BLaER1 treated with 17β-estradiol and CSF1 and Interleukin-3, amounts not matched to agents 10 nM and 100 nM (cell line): ENCODE measurements around the gene MLPH.
"Not testable (repeated sequence)": the region's sequence is repeated elsewhere in the genome, so short reads cannot be mapped to it uniquely, and the experiment has no call there.

Source experiments
- H3K27ac ChIP-seq, 11 experiments: shearing (Covaris generic); formaldehyde crosslinking; 2 replicates each; pipeline ENCODE4 v1.8.1; 2022
- H3K27me3 ChIP-seq, 11 experiments: shearing (Covaris generic); formaldehyde crosslinking; 2 replicates each; pipeline ENCODE4 v1.8.1; 2022
- H3K36me3 ChIP-seq, 11 experiments: shearing (Covaris generic); formaldehyde crosslinking; 2 replicates each; pipeline ENCODE4 v1.8.1; 2022
- H3K4me1 ChIP-seq, 10 experiments: shearing (Covaris generic); formaldehyde crosslinking; 2 replicates each; pipeline ENCODE4 v1.8.1; 2022
- H3K4me2 ChIP-seq, 11 experiments: shearing (Covaris generic); formaldehyde crosslinking; 2 replicates each; pipeline ENCODE4 v1.8.1; 2022
- H3K4me3 ChIP-seq, 10 experiments: shearing (Covaris generic); formaldehyde crosslinking; 2 replicates each; pipeline ENCODE4 v1.8.1; 2022
- H3K9ac ChIP-seq, 11 experiments: shearing (Covaris generic); formaldehyde crosslinking; 2 replicates each; pipeline ENCODE4 v1.8.1; 2022
- H3K9me3 ChIP-seq, 11 experiments: shearing (Covaris generic); formaldehyde crosslinking; replicated peaks in 1 of 11; 2 replicates each; pipeline ENCODE4 v1.8.1; 2022
- H4K20me1 ChIP-seq, 11 experiments: shearing (Covaris generic); formaldehyde crosslinking; 2 replicates each; pipeline ENCODE4 v1.8.1; 2022
- Cebpa-rat ChIP-seq, 11 experiments: shearing (Covaris generic); IDR thresholded peaks; 2 replicates each; pipeline ENCODE4 v1.8.1; 2022

The MLPH gene

GRCh38 chr2:237465515-237466148 lies 21.4 kb upstream of the MLPH start:
- Histone ChIP-seq H3K9me3 (peaks cover 0 to 11% (median 4%) of the 10 kb centered on the region in 11 experiments; a peak in 9 of 22 replicates), H3K36me3 (no peaks in the 10 kb centered on the region), H3K4me1 (peaks cover 25 to 46% (median 32%) of the 10 kb centered on the region in 10 experiments), H3K9ac (peak overlapping the region in 2 of 11 experiments; percentile 26 to 53; a peak in 2 of 22 replicates), H3K4me3 (no peak overlapping the region), H3K4me2 (peak overlapping the region in 10 of 11 experiments; percentile 12 to 78 (median 46); a peak in 20 of 22 replicates), H3K27ac (peak overlapping the region in 7 of 11 experiments; percentile 2 to 67 (median 48); a peak in 12 of 22 replicates), H4K20me1 (no peaks in the 10 kb centered on the region), H3K27me3 (no peaks in the 10 kb centered on the region)
- no peak for TF ChIP-seq Cebpa-rat (IDR thresholded peaks at IDR 0.05)

DNA sequence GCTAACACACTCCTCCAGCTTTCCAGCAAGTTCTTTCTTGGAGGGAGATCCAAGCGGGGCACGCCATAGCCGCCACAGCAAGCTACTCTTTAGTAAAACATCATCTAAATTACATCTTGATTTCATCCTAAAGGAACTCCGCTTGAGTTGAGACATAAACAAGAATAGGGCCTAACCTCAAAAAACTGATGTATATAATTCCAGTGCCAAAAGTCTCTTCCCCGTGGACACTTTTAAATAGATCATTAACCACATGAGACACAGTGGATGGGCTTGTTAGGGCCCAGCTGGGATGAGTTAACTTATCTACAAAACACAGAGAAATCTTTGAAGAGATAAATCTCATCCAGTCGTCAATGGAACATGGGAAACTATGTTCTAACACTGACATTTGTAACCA lies 20.8 kb upstream of the MLPH start:
- Histone ChIP-seq H3K4me2 (peak overlapping the region in 10 of 11 experiments; percentile 12 to 78 (median 46); a peak in 20 of 22 replicates), H3K27ac (peak overlapping the region in 7 of 11 experiments; percentile 2 to 67 (median 48); a peak in 12 of 22 replicates), H3K27me3 (no peaks in the 10 kb centered on the region), H3K4me1 (peaks cover 26 to 46% (median 33%) of the 10 kb centered on the region in 10 experiments), H3K9me3 (peaks cover 0 to 11% (median 4%) of the 10 kb centered on the region in 11 experiments; a peak in 9 of 22 replicates), H4K20me1 (no peaks in the 10 kb centered on the region), H3K9ac (peak overlapping the region in 2 of 11 experiments; percentile 26 to 53; a peak in 2 of 22 replicates), H3K36me3 (no peaks in the 10 kb centered on the region), H3K4me3 (no peak overlapping the region; a peak in 1 of 20 replicates)
- TF ChIP-seq Cebpa-rat (IDR thresholded peaks at IDR 0.05): no peak

DNA sequence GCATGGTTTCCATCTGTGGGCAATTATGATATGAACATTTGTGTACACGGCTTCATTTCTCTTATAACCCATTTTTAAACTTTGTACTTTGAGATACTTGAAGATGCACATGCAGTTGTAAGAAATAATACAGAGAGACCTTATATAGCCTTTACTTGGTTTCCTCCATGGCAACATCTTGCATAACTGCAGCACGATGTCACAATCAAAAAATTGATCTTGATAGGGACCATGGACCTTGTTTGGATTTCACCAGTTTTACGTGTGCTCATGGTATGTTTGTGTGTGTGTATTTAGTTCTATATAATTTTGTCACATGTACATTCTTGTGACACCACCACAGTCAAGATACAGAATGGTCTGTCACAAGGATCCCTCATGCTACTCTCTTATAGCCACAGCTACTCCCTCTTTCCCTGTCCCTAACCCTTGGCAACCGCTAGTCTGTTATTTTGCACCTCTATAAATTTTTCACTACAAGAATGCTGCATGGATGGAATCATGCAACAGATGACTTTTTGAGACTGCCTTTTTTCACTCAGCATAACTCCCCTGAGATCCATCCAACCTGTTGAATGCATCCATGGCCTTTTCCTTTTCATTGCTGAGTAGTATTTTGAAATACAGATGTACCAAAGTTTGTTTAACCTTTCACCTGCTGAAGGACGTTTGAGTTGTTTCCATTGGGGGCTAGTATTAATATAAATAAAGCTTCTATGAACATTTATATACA lies 19.4 kb upstream of the MLPH start:
- Histone ChIP-seq H3K4me1 (peaks cover 33 to 59% (median 47%) of the 10 kb centered on the region in 10 experiments), H3K27ac (0 out of 22 replicates have a peak overlapping the region, but pooled peaks of 1 of the 11 experiments have one; percentile 67)

GRCh38 chr2:237469410-237469809 lies 17.6 kb upstream of the MLPH start:
- H3K9ac ChIP-seq, H3K9me3 ChIP-seq, H3K27me3 ChIP-seq, H3K4me3 ChIP-seq, H3K36me3 ChIP-seq, H4K20me1 ChIP-seq, H3K27ac ChIP-seq: not testable (repeated sequence)
- Histone ChIP-seq H3K4me1 (peaks cover 49 to 76% (median 64%) of the 10 kb centered on the region in 10 experiments), H3K4me2 (peak overlapping the region in 8 of 11 experiments; percentile 2 to 61 (median 40); a peak in 8 of 22 replicates)

More for the DNA sequence above, 19.4 kb upstream of the MLPH start:
- H3K36me3 ChIP-seq: no peaks in the 10 kb centered on the region
- no peak for TF ChIP-seq Cebpa-rat (IDR thresholded peaks at IDR 0.05)
- H3K9me3 ChIP-seq: peaks cover 0 to 11% (median 4%) of the 10 kb centered on the region in 11 experiments; a peak in 9 of 22 replicates
- no peaks in the 10 kb centered on the region for H4K20me1 ChIP-seq
- no peak overlapping the region for H3K9ac ChIP-seq
- H3K27me3 ChIP-seq: no peaks in the 10 kb centered on the region
- H3K4me2 ChIP-seq: no peak overlapping the region; a peak in 1 of 22 replicates
- no peak overlapping the region for H3K4me3 ChIP-seq

DNA sequence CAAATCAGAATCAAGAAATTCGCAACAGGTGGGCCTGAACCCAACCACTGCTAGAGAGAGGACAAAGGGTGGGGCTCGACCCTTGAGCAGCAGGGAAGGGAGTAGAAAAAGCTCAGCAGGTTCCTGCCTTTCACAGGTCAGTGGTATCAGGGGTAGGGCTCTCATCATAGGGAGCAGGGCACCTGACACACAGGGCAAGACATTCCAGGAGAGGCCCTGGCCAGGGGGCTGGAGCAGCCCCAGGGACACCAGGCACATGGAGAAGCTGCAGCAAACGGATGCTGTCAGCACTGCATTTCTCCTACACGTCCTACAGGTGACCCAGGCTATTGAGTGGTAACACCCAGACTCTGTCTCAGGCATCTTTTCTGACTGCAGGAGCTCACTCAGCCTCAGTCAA lies 17.2 kb upstream of the MLPH start:
- H3K9ac ChIP-seq: no peak overlapping the region
- no peak overlapping the region for H3K4me3 ChIP-seq
- H4K20me1 ChIP-seq: no peaks in the 10 kb centered on the region
- H3K36me3 ChIP-seq: no peaks in the 10 kb centered on the region
- TF ChIP-seq Cebpa-rat (IDR thresholded peaks at IDR 0.05): no peak
- H3K27me3 ChIP-seq: no peaks in the 10 kb centered on the region
- H3K4me2 ChIP-seq: peak overlapping the region in 10 of 11 experiments; percentile 2 to 61 (median 28); a peak in 12 of 22 replicates
- peaks cover 54 to 76% (median 68%) of the 10 kb centered on the region in 10 experiments for H3K4me1 ChIP-seq
- H3K9me3 ChIP-seq: peaks cover 0 to 9% (median 0%) of the 10 kb centered on the region in 11 experiments; a peak in 6 of 22 replicates
- H3K27ac ChIP-seq: no peak overlapping the region

DNA sequence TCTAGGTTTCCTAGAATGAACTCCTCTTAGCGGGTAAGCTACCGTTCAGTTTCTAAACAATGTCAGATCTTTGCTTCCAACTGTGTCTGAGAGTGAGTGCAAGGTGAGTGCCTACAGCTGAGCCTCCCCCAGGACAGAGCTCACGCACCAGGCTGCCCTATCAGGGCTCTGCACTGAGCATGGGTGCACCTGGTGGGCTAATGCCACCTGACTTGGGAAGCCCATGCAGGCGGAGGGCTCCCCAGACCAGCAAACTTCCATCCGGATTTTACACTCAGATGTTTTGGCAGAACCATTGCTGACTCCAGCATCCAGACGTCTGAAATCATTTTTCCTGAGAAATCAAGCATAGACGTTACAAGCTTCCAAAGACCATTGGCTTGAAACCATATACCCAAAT lies 16.1 kb upstream of the MLPH start:
- H3K9me3 ChIP-seq: peaks cover 0 to 9% (median 0%) of the 10 kb centered on the region in 11 experiments; a peak in 5 of 22 replicates
- no peak for TF ChIP-seq Cebpa-rat (IDR thresholded peaks at IDR 0.05)
- peak overlapping the region in 7 of 11 experiments; percentile 10 to 61 (median 37); a peak in 8 of 22 replicates for H3K4me2 ChIP-seq
- no peak overlapping the region for H3K27ac ChIP-seq
- no peaks in the 10 kb centered on the region for H3K36me3 ChIP-seq
- H3K4me3 ChIP-seq: no peak overlapping the region
- H3K9ac ChIP-seq: no peak overlapping the region
- peaks cover 0 to 2% (median 0%) of the 10 kb centered on the region in 11 experiments; a peak in 4 of 22 replicates for H3K27me3 ChIP-seq
- peaks cover 50 to 71% (median 64%) of the 10 kb centered on the region in 10 experiments for H3K4me1 ChIP-seq
- no peaks in the 10 kb centered on the region for H4K20me1 ChIP-seq

GRCh38 chr2:237471438-237472186 lies 15.4 kb upstream of the MLPH start:
- no peak overlapping the region for H3K27ac ChIP-seq
- peak overlapping the region in 3 of 11 experiments; percentile 3 to 51 (median 15); a peak in 3 of 22 replicates for H3K9ac ChIP-seq
- H3K36me3 ChIP-seq: no peaks in the 10 kb centered on the region
- H3K4me3 ChIP-seq: no peak overlapping the region
- peak overlapping the region; percentile 8 to 93 (median 44); a peak in 18 of 22 replicates for H3K4me2 ChIP-seq
- H3K27me3 ChIP-seq: peaks cover 0 to 9% (median 5%) of the 10 kb centered on the region in 11 experiments; a peak in 5 of 22 replicates
- peaks cover 0 to 9% (median 0%) of the 10 kb centered on the region in 11 experiments; a peak in 5 of 22 replicates for H3K9me3 ChIP-seq
- H3K4me1 ChIP-seq: peaks cover 49 to 69% (median 63%) of the 10 kb centered on the region in 10 experiments
- TF ChIP-seq Cebpa-rat (IDR thresholded peaks at IDR 0.05): no peak
- no peaks in the 10 kb centered on the region for H4K20me1 ChIP-seq

DNA sequence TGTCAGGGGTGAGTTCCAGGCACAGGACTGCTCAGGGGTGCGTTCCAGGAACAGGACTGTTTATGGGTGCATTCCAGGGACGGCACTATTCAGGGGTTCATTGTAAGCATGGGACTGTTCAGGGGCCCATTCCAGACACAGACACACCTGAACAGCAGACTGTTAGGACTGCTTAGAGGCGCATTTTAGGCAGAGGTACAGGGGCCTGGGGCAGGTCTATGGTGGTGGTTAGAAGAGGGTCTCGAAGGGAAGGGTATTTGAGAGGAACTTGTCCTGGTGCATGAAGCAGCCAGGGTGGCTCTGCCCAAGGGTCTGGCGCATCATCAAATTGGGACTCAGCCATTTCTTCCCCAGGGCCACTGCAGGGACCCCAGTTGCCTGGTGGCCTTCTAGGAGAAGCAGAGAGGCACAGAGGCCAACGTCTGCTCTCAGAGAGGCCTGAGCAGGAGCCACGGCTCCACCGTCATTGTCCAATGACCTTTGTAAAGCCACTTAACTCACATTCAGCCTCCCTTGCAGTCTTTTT lies 14.8 kb upstream of the MLPH start:
- peak overlapping the region; percentile 8 to 93 (median 44); a peak in 18 of 22 replicates for H3K4me2 ChIP-seq
- peaks cover 0 to 8% (median 0%) of the 10 kb centered on the region in 11 experiments; a peak in 5 of 22 replicates for H3K9me3 ChIP-seq
- H3K4me1 ChIP-seq: peaks cover 46 to 67% (median 62%) of the 10 kb centered on the region in 10 experiments
- no peaks in the 10 kb centered on the region for H4K20me1 ChIP-seq
- H3K4me3 ChIP-seq: no peak overlapping the region
- no peak for TF ChIP-seq Cebpa-rat (IDR thresholded peaks at IDR 0.05)
- no peak overlapping the region for H3K27ac ChIP-seq
- H3K9ac ChIP-seq: peak overlapping the region in 3 of 11 experiments; percentile 6 to 51 (median 15); a peak in 2 of 22 replicates
- H3K27me3 ChIP-seq: peaks cover 0 to 10% (median 5%) of the 10 kb centered on the region in 11 experiments; a peak in 5 of 22 replicates
- H3K36me3 ChIP-seq: no peaks in the 10 kb centered on the region
